ENCODE measurements around the gene BBX. TPM values are rescaled to one million over a fixed set of nuclear protein-coding genes. Genes with fewer than 3 reads are reported as not detected.

Gene BBX
- total and polyA plus RNA-seq, 2 of the 4 experiments (the other 2 are of a cell fraction): 13.6 to 107 TPM

- Histone ChIP-seq H2BK20ac (ENCODE audit: low read depth, low read length) (no peak overlapping the region), H2BK15ac (ENCODE audit: low read depth, low read length) (no peak overlapping the region), H3K27me3 (ENCODE audit: control insufficient read depth, insufficient read depth, low read length) (no peaks in the 10 kb centered on the region), H3K4me2 (ENCODE audit: low read depth, low read length) (no peak overlapping the region), H4K20me1 (ENCODE audit: insufficient read depth, low read length) (no peaks in the 10 kb centered on the region), H4K8ac (ENCODE audit: low read depth in 2 of 2, low read length in 2 of 2) (no peak overlapping the region), H3K4me3 (ENCODE audit: insufficient read depth, low read depth, low read length) (no peak overlapping the region), H3K4ac (ENCODE audit: low read depth, low read length) (no peak overlapping the region), H3K9me3 (ENCODE audit: control insufficient read depth, insufficient read depth, low read length) (no peaks in the 10 kb centered on the region), H3K79me1 (ENCODE audit: low read depth in 1 of 2, low read length in 2 of 2) (no peaks in the 10 kb centered on the region), H2AK9ac (replicated peaks; ENCODE audit: low read depth, low read length, poor library complexity) (no peak overlapping the region), H3K27ac (ENCODE audit: insufficient read depth, low read length) (no peak overlapping the region), H3K18ac (ENCODE audit: low read depth, low read length) (no peak overlapping the region), H3K4me1 (ENCODE audit: control insufficient read depth, insufficient read depth, low read length) (no peaks in the 10 kb centered on the region), H2AFZ (replicated peaks; ENCODE audit: low read length, poor library complexity) (no peak overlapping the region), H3K9ac (ENCODE audit: low read depth, low read length) (no peak overlapping the region), H3K23ac (ENCODE audit: low read depth, low read length) (no peak overlapping the region), H3K9me1 (ENCODE audit: insufficient read depth, low read length) (peaks cover 2% of the 10 kb centered on the region; the same call in 1 of the 2 replicates), H4K91ac (ENCODE audit: insufficient read depth, low read depth, low read length) (no peak overlapping the region), H3K36me3 (ENCODE audit: control insufficient read depth, insufficient read depth, low read length) (peaks cover 16% of the 10 kb centered on the region), H3K56ac (ENCODE audit: extremely low read depth, insufficient read depth, low read length) (no peak overlapping the region), H3K14ac (replicated peaks; ENCODE audit: low read depth, low read length) (no peak overlapping the region), H2BK5ac (ENCODE audit: low read depth, low read length, poor library complexity, severe bottlenecking) (no peak overlapping the region), H2AK5ac (ENCODE audit: low read depth, low read length) (no peak overlapping the region), H2BK120ac (ENCODE audit: low read depth, low read length) (no peak overlapping the region), H4K5ac (ENCODE audit: low read depth, low read length) (no peak overlapping the region)
- dilution Hi-C loops (cut with HindIII; ENCODE audit: low sequenced_read_pairs, unreplicated experiment) (no loop called here), intact Hi-C loops (cut with micrococcal nuclease) (no loop called here), in situ Hi-C loops (cut with MboI; ENCODE audit: low sequenced_read_pairs) (no loop called here)
- ATAC-seq (ENCODE audit: low read depth) (no peak), DNase-seq (no peak)
- CTCF ChIA-PET: no interaction called here
- TF ChIP-seq NFE2L2 (IDR thresholded peaks at IDR 0.05; ENCODE audit: low read depth, low read length) (no peak), RFX5 (IDR thresholded peaks at IDR 0.05; ENCODE audit: low read depth, low read length) (no peak), BHLHE40 (IDR thresholded peaks at IDR 0.05; ENCODE audit: low read depth, low read length) (no peak)
- TF ChIP-seq, protein P1, sequence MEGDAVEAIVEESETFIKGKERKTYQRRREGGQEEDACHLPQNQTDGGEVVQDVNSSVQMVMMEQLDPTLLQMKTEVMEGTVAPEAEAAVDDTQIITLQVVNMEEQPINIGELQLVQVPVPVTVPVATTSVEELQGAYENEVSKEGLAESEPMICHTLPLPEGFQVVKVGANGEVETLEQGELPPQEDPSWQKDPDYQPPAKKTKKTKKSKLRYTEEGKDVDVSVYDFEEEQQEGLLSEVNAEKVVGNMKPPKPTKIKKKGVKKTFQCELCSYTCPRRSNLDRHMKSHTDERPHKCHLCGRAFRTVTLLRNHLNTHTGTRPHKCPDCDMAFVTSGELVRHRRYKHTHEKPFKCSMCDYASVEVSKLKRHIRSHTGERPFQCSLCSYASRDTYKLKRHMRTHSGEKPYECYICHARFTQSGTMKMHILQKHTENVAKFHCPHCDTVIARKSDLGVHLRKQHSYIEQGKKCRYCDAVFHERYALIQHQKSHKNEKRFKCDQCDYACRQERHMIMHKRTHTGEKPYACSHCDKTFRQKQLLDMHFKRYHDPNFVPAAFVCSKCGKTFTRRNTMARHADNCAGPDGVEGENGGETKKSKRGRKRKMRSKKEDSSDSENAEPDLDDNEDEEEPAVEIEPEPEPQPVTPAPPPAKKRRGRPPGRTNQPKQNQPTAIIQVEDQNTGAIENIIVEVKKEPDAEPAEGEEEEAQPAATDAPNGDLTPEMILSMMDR (conservative IDR thresholded peaks at IDR 0.05; ENCODE audit: low read depth, low read length): no peak
- 93% methylated on average over 3 of the region's 7 CpGs; no CpG with 5 or more reads in 1 of the 2 experiments for WGBS, 2 experiments (ENCODE audit: extremely low coverage in 2 of 2, insufficient read length in 1 of 2)
- POLR2A ChIA-PET (ENCODE audit: unreplicated experiment): no interaction called here
- no TSS peak for BruUV-seq (replicated peaks)
Measured at GRCh38 chr3:107791450-107791849, 268.7 kb downstream of the BBX start.

Data from IMR-90 (cell line).